Kidney epithelial cell (primary cell): ENCODE results near the gene DCAF4. TPM values are rescaled to one million over a fixed set of nuclear protein-coding genes. Genes with fewer than 3 reads are reported as not detected.
"Not testable (repeated sequence)": the region's sequence is repeated elsewhere in the genome, so short reads cannot be mapped to it uniquely, and the experiment has no call there.

Experiments used
- DNase-seq: peaks from one replicate; pipeline ENCODE4 v3.0.0-alpha.2; 2010; ENCODE audit warnings: low read depth
- H3K27me3 ChIP-seq: 2 replicates; pipeline ENCODE4 v1.6.0; 2011; ENCODE audit warnings: low read length; ENCODE audit not compliant: control insufficient read depth, insufficient read depth
- H3K36me3 ChIP-seq: 2 replicates; pipeline ENCODE4 v1.5.1; 2011; ENCODE audit warnings: low read length; ENCODE audit not compliant: control insufficient read depth, insufficient read depth
- H3K4me3 ChIP-seq: 2 replicates; pipeline ENCODE4 v1.5.1; 2011; ENCODE audit warnings: low read depth, mild to moderate bottlenecking, control low read depth, low read length
- CTCF ChIP-seq: IDR thresholded peaks from 2 replicates; pipeline ENCODE4 v1.5.1; 2011; ENCODE audit warnings: mild to moderate bottlenecking, moderate library complexity, low read length, control low read depth, inconsistent platforms; ENCODE audit not compliant: insufficient read depth, poor library complexity, severe bottlenecking
- total RNA-seq: library from RNA; depleted of rRNA; stranded (reverse); fragments of >200 nt; gene quantifications from 2 replicates; pipeline ENCODE4 v1.2.3, GENCODE V29; 2015

Gene DCAF4
- total RNA-seq, 1 donor from 2014 or later, result 23.1 TPM

DNA sequence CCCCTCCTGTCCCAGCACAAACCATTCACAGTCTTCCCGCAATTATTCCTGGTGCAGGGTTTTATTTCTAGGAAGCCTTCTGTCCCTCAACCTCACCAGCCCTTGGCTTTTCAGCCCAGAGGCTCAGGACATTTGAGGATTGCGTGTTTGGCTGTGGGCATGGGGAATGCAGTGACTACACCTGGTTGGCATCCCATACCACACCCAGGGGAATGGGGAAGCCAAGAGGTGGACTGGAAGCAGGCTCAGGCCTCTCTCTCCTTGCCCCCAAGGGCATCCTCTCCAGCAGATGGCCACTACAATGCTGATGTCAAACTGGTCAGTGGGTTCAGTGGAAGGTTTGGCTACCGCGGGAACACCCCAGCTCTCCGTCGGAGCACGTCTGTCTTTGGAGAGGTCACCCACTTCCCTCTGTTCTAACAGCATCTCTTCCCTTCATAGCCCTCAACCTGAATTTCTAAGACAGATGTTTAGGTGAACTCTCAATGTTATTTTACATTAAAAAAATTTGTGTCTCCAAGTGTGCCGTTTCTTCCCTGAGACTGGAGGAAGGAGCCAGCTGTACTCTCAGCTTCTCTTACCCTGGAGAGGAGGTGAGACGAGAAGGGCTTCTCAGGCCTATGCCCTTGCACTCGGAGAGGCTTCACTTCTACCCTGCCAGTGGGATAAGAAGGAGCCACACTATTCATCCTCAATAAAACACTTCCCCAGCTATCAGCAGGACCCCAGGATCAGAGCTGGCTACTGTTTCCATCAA is 35.5 kb downstream of the DCAF4 start:
- Histone ChIP-seq H3K36me3 (peaks cover 2% of the 10 kb centered on the region), H3K27me3 (no peaks in the 10 kb centered on the region), H3K4me3 (no peak overlapping the region)
- DNase-seq, result peak; percentile 60
- peak; percentile 2 for TF ChIP-seq CTCF

DNA sequence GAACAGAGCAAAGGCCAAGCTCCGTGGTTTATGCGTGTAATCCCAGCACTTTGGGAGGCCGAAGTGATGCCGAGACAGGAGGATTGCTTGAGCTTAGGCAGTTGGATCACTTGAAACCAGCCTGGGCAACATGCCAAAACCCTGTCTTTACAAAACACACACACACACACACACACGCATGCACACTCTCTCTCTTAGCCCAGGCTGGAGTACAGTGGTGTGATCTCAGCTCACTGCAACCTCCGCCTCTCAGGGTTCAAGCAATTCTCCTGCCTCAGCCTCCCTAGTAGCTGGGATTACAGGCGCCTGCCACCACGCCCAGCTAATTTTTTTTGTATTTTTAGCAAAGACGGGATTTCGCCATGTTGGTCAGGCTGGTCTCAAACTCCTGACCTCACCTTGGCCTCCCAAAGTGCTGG is 36.1 kb downstream of the DCAF4 start:
- H3K4me3 ChIP-seq, H3K36me3 ChIP-seq, H3K27me3 ChIP-seq, DNase-seq: not testable (repeated sequence)

DNA sequence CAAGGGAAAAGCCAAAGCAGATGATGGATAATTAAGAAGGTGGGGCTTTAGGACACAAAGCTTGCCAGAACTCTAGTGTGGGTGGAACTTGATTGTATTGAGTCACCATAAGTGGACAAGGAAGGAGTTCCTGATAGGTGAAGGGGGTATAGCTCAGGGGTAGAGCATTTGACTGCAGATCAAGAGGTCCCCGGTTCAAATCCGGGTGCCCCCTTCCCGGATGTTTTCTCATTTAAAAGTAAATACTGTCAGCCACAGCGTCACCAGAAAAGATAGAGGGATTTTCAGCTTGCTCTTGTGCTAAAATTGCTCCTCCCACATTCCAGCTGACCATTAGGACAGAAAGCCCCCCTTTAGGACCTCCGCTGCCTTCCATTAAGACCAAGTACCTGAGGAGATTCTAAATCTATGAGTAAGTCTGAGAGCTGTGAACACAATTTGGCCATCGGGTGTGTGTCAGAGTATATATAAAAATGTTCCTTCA is 36.6 kb downstream of the DCAF4 start:
- Histone ChIP-seq H3K27me3 (no peaks in the 10 kb centered on the region), H3K36me3 (peaks cover 2% of the 10 kb centered on the region), H3K4me3 (no peak overlapping the region)
- DNase-seq, result peak; percentile 25
- no peak for TF ChIP-seq CTCF

DNA sequence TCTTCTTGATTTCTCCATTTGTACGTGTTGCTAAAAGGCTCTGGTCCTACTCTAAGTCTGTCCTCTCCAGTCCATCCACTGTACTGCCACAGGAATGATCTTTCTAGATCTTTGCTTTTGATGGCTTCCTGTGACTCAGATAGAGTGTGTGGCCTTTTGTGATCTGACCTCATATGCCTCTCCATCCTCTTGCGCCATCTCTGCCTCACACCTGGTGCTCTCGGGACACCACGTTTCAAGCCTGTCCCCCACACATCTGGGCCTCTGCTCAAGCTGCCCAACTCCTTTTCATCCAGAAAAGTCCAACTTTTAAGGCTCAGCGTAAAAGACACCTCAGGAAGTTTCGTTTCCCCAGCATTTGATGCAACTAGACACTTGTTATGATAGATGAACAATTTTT is 39.0 kb downstream of the DCAF4 start:
- no peaks in the 10 kb centered on the region for H3K27me3 ChIP-seq
- H3K4me3 ChIP-seq, result no peak overlapping the region
- H3K36me3 ChIP-seq, result no peaks in the 10 kb centered on the region
- no peak for DNase-seq
- no peak for TF ChIP-seq CTCF

GRCh38 chr14:72966038-72966437 is 39.8 kb downstream of the DCAF4 start:
- DNase-seq, result no peak
- Histone ChIP-seq H3K36me3 (no peaks in the 10 kb centered on the region), H3K27me3 (no peaks in the 10 kb centered on the region), H3K4me3 (no peak overlapping the region)
- TF ChIP-seq CTCF, result no peak

DNA sequence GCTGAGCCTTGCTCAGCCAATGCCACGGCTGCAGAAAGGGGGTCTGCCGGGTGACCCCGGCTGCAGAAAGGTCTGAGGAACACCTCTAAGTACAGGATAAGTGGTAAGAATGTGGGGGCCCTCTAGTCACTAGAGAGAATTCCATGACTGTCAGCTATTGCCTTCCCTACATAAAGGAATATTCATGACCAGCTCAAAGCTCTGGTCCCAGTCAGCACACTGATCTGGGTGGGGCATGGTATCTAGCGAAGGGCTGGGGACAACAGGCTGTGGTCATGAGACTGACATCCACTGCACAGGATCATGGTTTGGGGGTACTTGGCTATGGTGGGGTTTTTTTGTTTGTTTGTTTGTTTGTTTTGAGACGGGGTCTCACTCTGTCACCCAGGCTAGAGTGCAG is 42.1 kb downstream of the DCAF4 start:
- H3K27me3 ChIP-seq, result no peaks in the 10 kb centered on the region
- H3K4me3 ChIP-seq, result no peak overlapping the region
- no peak for TF ChIP-seq CTCF
- no peak for DNase-seq
- peaks cover 2% of the 10 kb centered on the region for H3K36me3 ChIP-seq
